Glutamatergic neuron (in vitro differentiated cells): ENCODE data around the gene GC. TPM values are rescaled to one million over a fixed set of nuclear protein-coding genes. Genes with fewer than 3 reads are reported as not detected.

ENCODE experiments used
- DNase-seq: peaks from one replicate; pipeline ENCODE4 v3.0.0; 2022
- H3K27ac Mint-ChIP-seq: one replicate; pipeline ENCODE4 v1.8.0; 2020; ENCODE audit warnings: mild to moderate bottlenecking, mixed read lengths, inconsistent platforms; ENCODE audit not compliant: unreplicated experiment
- H3K27me3 Mint-ChIP-seq: one replicate; pipeline ENCODE4 v1.8.0; 2020; ENCODE audit warnings: mild to moderate bottlenecking, moderate library complexity, mixed read lengths, inconsistent platforms; ENCODE audit not compliant: unreplicated experiment
- H3K36me3 Mint-ChIP-seq: one replicate; pipeline ENCODE4 v1.8.0; 2020; ENCODE audit warnings: mild to moderate bottlenecking, mixed read lengths, inconsistent platforms; ENCODE audit not compliant: unreplicated experiment
- H3K4me1 Mint-ChIP-seq: one replicate; pipeline ENCODE4 v1.8.0; 2020; ENCODE audit warnings: mild to moderate bottlenecking, low read depth, mixed read lengths, inconsistent platforms; ENCODE audit not compliant: unreplicated experiment
- H3K4me3 Mint-ChIP-seq: one replicate; pipeline ENCODE4 v1.8.0; 2020; ENCODE audit warnings: mild to moderate bottlenecking, mixed read lengths, inconsistent platforms; ENCODE audit not compliant: unreplicated experiment
- H3K9me3 Mint-ChIP-seq: one replicate; pipeline ENCODE4 v1.8.0; 2020; ENCODE audit warnings: mild to moderate bottlenecking, moderate library complexity, mixed read lengths, inconsistent platforms; ENCODE audit not compliant: unreplicated experiment
- total RNA-seq: library from RNA; stranded (reverse); fragmentation: NEBNext Ultra II Directional; extraction: Animal tissue kit (Norgen Biotek cat#: 25700); gene quantifications from one replicate; pipeline ENCODE4 v1.2.1, GENCODE V29; 2021; ENCODE audit not compliant: unreplicated experiment
- TF ChIP-seq, protein P1 (sequence below): fragments of 200-600 bp; sonication (generic); IDR thresholded peaks from one replicate; pipeline ENCODE4 v1.5.0; 2021; ENCODE audit not compliant: partially characterized antibody, unreplicated experiment

GC gene
- total RNA-seq, 1 donor from 2014 or later: not detected

GRCh38 chr4:71732706-71733105, 51.2 kb downstream of the GC start:
- H3K4me3 Mint-ChIP-seq: no peak overlapping the region
- no peak for DNase-seq

GRCh38 chr4:71732066-71732465, 51.8 kb downstream of the GC start:
- H3K27ac Mint-ChIP-seq: no peak overlapping the region
- DNase-seq: no peak
- H3K27me3 Mint-ChIP-seq: peaks cover 2% of the 10 kb centered on the region
- H3K36me3 Mint-ChIP-seq: no peaks in the 10 kb centered on the region
- H3K9me3 Mint-ChIP-seq: peaks cover 2% of the 10 kb centered on the region
- TF ChIP-seq, protein P1, sequence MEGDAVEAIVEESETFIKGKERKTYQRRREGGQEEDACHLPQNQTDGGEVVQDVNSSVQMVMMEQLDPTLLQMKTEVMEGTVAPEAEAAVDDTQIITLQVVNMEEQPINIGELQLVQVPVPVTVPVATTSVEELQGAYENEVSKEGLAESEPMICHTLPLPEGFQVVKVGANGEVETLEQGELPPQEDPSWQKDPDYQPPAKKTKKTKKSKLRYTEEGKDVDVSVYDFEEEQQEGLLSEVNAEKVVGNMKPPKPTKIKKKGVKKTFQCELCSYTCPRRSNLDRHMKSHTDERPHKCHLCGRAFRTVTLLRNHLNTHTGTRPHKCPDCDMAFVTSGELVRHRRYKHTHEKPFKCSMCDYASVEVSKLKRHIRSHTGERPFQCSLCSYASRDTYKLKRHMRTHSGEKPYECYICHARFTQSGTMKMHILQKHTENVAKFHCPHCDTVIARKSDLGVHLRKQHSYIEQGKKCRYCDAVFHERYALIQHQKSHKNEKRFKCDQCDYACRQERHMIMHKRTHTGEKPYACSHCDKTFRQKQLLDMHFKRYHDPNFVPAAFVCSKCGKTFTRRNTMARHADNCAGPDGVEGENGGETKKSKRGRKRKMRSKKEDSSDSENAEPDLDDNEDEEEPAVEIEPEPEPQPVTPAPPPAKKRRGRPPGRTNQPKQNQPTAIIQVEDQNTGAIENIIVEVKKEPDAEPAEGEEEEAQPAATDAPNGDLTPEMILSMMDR: no peak
- H3K4me1 Mint-ChIP-seq: peaks cover 7% of the 10 kb centered on the region
- no peak overlapping the region for H3K4me3 Mint-ChIP-seq

More at GRCh38 chr4:71732706-71733105, 51.2 kb downstream of the GC start:
- Mint-ChIP-seq H3K27ac (no peak overlapping the region), H3K36me3 (no peaks in the 10 kb centered on the region), H3K4me1 (peaks cover 7% of the 10 kb centered on the region), H3K9me3 (peaks cover 2% of the 10 kb centered on the region), H3K27me3 (peaks cover 4% of the 10 kb centered on the region)
- TF ChIP-seq, protein P1: peak; percentile 48

- Mint-ChIP-seq H3K4me1 (peaks cover 7% of the 10 kb centered on the region), H3K27ac (peak overlapping the region; percentile 7), H3K27me3 (peaks cover 2% of the 10 kb centered on the region), H3K36me3 (no peaks in the 10 kb centered on the region), H3K4me3 (no peak overlapping the region), H3K9me3 (peaks cover 2% of the 10 kb centered on the region)
- TF ChIP-seq, protein P1: no peak
- DNase-seq: no peak
These were observed 54.0 kb downstream of the GC start for GRCh38 chr4:71729856-71730255.

GRCh38 chr4:71713611-71714203, 70.2 kb downstream of the GC start:
- no peak for DNase-seq
- H3K4me3 Mint-ChIP-seq: no peak overlapping the region
- H3K36me3 Mint-ChIP-seq: no peaks in the 10 kb centered on the region
- H3K27ac Mint-ChIP-seq: no peak overlapping the region
- TF ChIP-seq, protein P1: peak; percentile 78
- H3K27me3 Mint-ChIP-seq: peaks cover 1% of the 10 kb centered on the region
- H3K4me1 Mint-ChIP-seq: no peaks in the 10 kb centered on the region
- H3K9me3 Mint-ChIP-seq: no peaks in the 10 kb centered on the region

DNA sequence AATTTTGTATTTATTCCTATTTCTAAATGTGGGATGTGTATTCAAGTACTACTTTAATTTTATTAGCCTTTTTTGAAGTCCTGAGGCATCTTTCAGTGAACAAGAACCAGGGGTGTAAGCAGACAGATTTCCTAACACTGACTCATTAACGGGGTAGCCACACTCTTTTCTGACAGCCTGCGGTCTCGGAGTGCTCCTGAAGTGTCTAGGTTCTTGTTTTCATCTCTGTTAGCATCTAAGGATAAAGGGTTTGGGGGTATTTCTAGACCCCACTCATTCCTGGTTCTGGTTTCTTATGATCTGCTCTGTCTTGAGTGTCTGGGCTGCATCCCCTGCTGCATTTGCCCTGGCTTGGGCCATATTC, 71.9 kb downstream of the GC start:
- Mint-ChIP-seq H3K4me3 (no peak overlapping the region), H3K27ac (no peak overlapping the region), H3K36me3 (no peaks in the 10 kb centered on the region), H3K9me3 (no peaks in the 10 kb centered on the region), H3K27me3 (peaks cover 1% of the 10 kb centered on the region), H3K4me1 (no peaks in the 10 kb centered on the region)
- DNase-seq: no peak
- TF ChIP-seq, protein P1: no peak
